CD4-positive, alpha-beta T cell treated with Interferon alpha-2 for 1 hour (primary cell): ENCODE results near the gene C2CD4B.

ENCODE experiments used
- DNase-seq, 2 donors: peaks; one replicate each; pipeline ENCODE4 v3.0.0-alpha.2; 2020 to 2022

C2CD4B gene

GRCh38 chr15:62147149-62147548 lies 17.9 kb downstream of the C2CD4B start:
- no peak for DNase-seq

GRCh38 chr15:62145015-62145735 lies 19.9 kb downstream of the C2CD4B start:
- no peak for DNase-seq

GRCh38 chr15:62142736-62143135 lies 22.3 kb downstream of the C2CD4B start:
- DNase-seq: peak in 1 of 2 donors; percentile 27

GRCh38 chr15:62141643-62142588 lies 23.2 kb downstream of the C2CD4B start:
- DNase-seq: no peak

- no peak for DNase-seq
Measured at GRCh38 chr15:62141200-62141599, 23.9 kb downstream of the C2CD4B start.

- no peak for DNase-seq
Measured at GRCh38 chr15:62138124-62138523, 27.0 kb downstream of the C2CD4B start.

- DNase-seq: no peak
Measured at GRCh38 chr15:62136911-62137865, 27.9 kb downstream of the C2CD4B start.

GRCh38 chr15:62135532-62136134 lies 29.5 kb downstream of the C2CD4B start:
- DNase-seq: no peak

GRCh38 chr15:62133141-62133540 lies 31.9 kb downstream of the C2CD4B start:
- no peak for DNase-seq

- DNase-seq: peak in 1 of 2 donors; percentile 37
Measured at GRCh38 chr15:62128916-62129315, 36.2 kb downstream of the C2CD4B start.

- no peak for DNase-seq
Measured at GRCh38 chr15:62126364-62126763, 38.7 kb downstream of the C2CD4B start.

- DNase-seq: no peak
Measured at GRCh38 chr15:62125773-62126172, 39.3 kb downstream of the C2CD4B start.

GRCh38 chr15:62124973-62125303 lies 40.1 kb downstream of the C2CD4B start:
- peak in 1 of 2 donors; percentile 40 for DNase-seq

GRCh38 chr15:62124176-62124972 lies 40.7 kb downstream of the C2CD4B start:
- peak in 1 of 2 donors; percentile 25 for DNase-seq

- peak in 1 of 2 donors; percentile 60 for DNase-seq
Measured at GRCh38 chr15:62122249-62122648, 42.8 kb downstream of the C2CD4B start.

GRCh38 chr15:62121273-62122015 lies 43.6 kb downstream of the C2CD4B start:
- peak in 1 of 2 donors; percentile 44 for DNase-seq

GRCh38 chr15:62120776-62121175 lies 44.3 kb downstream of the C2CD4B start:
- no peak for DNase-seq

GRCh38 chr15:62119874-62120273 lies 45.2 kb downstream of the C2CD4B start:
- no peak for DNase-seq

GRCh38 chr15:62119227-62119864 lies 45.7 kb downstream of the C2CD4B start:
- peak; percentile 11 to 48 for DNase-seq
